ENCODE data around the gene PLS3.

The PLS3 gene

DNA sequence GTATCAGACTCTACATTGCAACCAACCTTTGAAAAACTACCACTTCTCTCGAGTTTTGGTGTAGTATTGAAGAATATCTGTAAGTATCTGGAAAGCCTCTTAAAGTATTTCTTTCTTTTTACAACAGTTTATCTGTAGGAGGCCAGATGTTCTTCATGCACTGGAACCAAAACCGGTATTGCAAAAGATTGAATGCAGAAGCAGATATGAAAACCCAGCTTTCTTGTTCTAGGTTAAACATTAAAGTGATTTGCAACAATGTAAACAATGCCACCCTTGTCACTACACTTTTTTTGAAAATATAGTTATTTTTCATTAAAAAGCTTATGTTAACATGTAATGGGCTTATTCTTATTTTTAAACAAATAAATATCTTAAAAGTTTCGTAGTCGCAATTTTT, 27.2 kb downstream of the PLS3 start:
- Histone ChIP-seq H2AFZ (ENCODE audit: low read length, unreplicated experiment) (no peak overlapping the region), H3K4me3 (ENCODE audit: low read depth, low read length) (no peak overlapping the region), H3K36me3 (ENCODE audit: insufficient read depth, low read length) (no peaks in the 10 kb centered on the region), H3K27ac (ENCODE audit: low read depth, low read length) (no peak overlapping the region), H3K4me1 (ENCODE audit: control insufficient read depth, insufficient read depth, low read length, unreplicated experiment) (peaks cover 27% of the 10 kb centered on the region), H3K27me3 (ENCODE audit: insufficient read depth, low read length) (no peaks in the 10 kb centered on the region), H3K79me2 (ENCODE audit: control insufficient read depth, insufficient read depth, low read length, unreplicated experiment) (peaks cover 84% of the 10 kb centered on the region)

- Histone ChIP-seq H3K27ac (ENCODE audit: low read depth, low read length) (no peak overlapping the region), H3K27me3 (ENCODE audit: insufficient read depth, low read length) (no peaks in the 10 kb centered on the region), H3K79me2 (ENCODE audit: control insufficient read depth, insufficient read depth, low read length, unreplicated experiment) (peaks cover 83% of the 10 kb centered on the region), H3K4me3 (ENCODE audit: low read depth, low read length) (no peak overlapping the region), H3K4me1 (ENCODE audit: control insufficient read depth, insufficient read depth, low read length, unreplicated experiment) (peaks cover 16% of the 10 kb centered on the region), H3K36me3 (ENCODE audit: insufficient read depth, low read length) (no peaks in the 10 kb centered on the region), H2AFZ (ENCODE audit: low read length, unreplicated experiment) (no peak overlapping the region)
Measured at GRCh38 chrX:115589419-115589818, 28.4 kb downstream of the PLS3 start.

DNA sequence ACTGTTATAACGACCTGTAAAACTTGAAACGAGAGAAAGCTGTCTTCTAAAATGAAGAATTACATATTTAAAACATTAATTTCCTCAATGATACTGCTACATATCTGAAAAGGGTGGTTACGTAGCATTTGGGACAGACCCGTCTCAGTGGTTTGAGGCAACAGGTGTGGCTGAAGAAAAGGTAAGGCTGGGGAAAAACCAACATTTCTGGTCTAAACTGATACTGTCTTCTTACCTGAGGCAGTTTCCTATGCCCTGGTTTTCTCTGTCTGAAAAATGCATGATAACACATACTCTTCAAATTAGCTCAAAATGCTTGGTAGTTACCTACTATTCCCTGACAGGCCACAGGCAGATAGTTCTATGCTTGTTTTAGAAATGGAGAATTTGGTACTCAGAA, 30.4 kb downstream of the PLS3 start:
- no peaks in the 10 kb centered on the region for H3K36me3 ChIP-seq (ENCODE audit: insufficient read depth, low read length)
- H2AFZ ChIP-seq (ENCODE audit: low read length, unreplicated experiment): no peak overlapping the region
- peaks cover 16% of the 10 kb centered on the region for H3K4me1 ChIP-seq (ENCODE audit: control insufficient read depth, insufficient read depth, low read length, unreplicated experiment)
- peaks cover 86% of the 10 kb centered on the region for H3K79me2 ChIP-seq (ENCODE audit: control insufficient read depth, insufficient read depth, low read length, unreplicated experiment)
- H3K27ac ChIP-seq (ENCODE audit: low read depth, low read length): peak overlapping the region; percentile 12; the same call in 1 of the 2 replicates
- H3K4me3 ChIP-seq (ENCODE audit: low read depth, low read length): no peak overlapping the region
- H3K27me3 ChIP-seq (ENCODE audit: insufficient read depth, low read length): no peaks in the 10 kb centered on the region

GRCh38 chrX:115591856-115592842, 31.2 kb downstream of the PLS3 start:
- Histone ChIP-seq H3K27ac (ENCODE audit: low read depth, low read length) (peak overlapping the region; percentile 84), H3K27me3 (ENCODE audit: insufficient read depth, low read length) (no peaks in the 10 kb centered on the region), H2AFZ (ENCODE audit: low read length, unreplicated experiment) (no peak overlapping the region), H3K4me3 (ENCODE audit: low read depth, low read length) (peak overlapping the region; percentile 77), H3K79me2 (ENCODE audit: control insufficient read depth, insufficient read depth, low read length, unreplicated experiment) (peaks cover 82% of the 10 kb centered on the region), H3K4me1 (ENCODE audit: control insufficient read depth, insufficient read depth, low read length, unreplicated experiment) (peaks cover 16% of the 10 kb centered on the region), H3K36me3 (ENCODE audit: insufficient read depth, low read length) (no peaks in the 10 kb centered on the region)

DNA sequence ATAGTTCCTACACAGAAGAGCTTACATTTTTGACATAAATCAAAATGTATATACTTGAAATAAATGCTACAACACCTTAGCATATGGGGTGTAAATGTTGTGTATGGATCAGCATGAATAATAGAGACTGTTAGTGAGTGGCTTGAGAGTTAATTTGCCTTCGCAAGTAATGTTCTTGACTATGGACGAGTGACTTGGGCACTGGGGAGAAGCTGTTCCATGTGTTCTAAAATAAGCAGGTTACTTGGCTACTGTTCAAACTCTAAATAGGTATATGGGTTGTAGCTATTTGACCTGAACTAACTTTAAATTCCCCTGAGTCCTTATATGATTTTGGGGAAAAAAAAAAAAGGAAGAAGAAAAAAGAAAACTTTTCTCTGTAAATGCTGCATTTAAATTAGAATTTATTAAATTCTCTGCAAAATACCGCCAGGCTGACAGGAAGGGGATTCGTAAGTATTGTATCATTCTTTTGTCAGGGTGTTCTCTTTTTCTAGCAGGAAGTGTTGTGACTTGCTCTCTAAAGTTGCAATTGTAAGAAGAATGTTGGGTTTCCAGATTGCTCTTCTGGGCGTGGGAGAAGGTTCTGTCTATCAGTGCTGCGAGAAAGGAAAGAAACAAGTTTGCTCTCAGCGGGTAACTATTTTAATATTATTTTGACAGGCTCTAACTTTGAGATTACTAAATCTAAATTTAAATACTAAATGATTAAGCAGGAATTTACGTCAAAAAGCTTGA, 32.2 kb downstream of the PLS3 start:
- Histone ChIP-seq H3K36me3 (ENCODE audit: insufficient read depth, low read length) (no peaks in the 10 kb centered on the region), H2AFZ (ENCODE audit: low read length, unreplicated experiment) (no peak overlapping the region), H3K79me2 (ENCODE audit: control insufficient read depth, insufficient read depth, low read length, unreplicated experiment) (peaks cover 85% of the 10 kb centered on the region), H3K4me3 (ENCODE audit: low read depth, low read length) (peak overlapping the region; percentile 77), H3K27me3 (ENCODE audit: insufficient read depth, low read length) (no peaks in the 10 kb centered on the region), H3K4me1 (ENCODE audit: control insufficient read depth, insufficient read depth, low read length, unreplicated experiment) (peaks cover 16% of the 10 kb centered on the region), H3K27ac (ENCODE audit: low read depth, low read length) (peak overlapping the region; percentile 84)

DNA sequence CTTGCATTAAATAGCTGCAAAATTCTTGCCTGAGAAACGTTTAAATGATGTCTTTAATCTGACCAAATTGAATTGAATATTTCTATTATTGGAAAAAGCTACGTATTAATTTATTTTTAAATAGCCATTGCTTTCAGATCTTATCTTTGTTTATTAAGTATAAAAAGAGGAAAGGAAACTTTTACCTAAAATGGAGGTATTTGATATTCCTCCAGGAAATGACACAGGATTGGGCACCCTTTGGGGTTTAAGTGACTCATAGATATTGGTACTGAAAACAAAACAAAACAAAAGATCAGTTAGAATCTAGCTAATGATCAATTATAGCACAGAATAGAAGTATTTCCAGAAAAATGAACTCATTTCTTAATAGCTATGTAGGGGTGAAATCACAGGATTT, 34.1 kb downstream of the PLS3 start:
- Histone ChIP-seq H2AFZ (ENCODE audit: low read length, unreplicated experiment) (peak overlapping the region; percentile 81), H3K4me3 (ENCODE audit: low read depth, low read length) (peak overlapping the region; percentile 77), H3K27ac (ENCODE audit: low read depth, low read length) (peak overlapping the region; percentile 84), H3K79me2 (ENCODE audit: control insufficient read depth, insufficient read depth, low read length, unreplicated experiment) (peaks cover 81% of the 10 kb centered on the region), H3K4me1 (ENCODE audit: control insufficient read depth, insufficient read depth, low read length, unreplicated experiment) (peaks cover 16% of the 10 kb centered on the region), H3K27me3 (ENCODE audit: insufficient read depth, low read length) (no peaks in the 10 kb centered on the region), H3K36me3 (ENCODE audit: insufficient read depth, low read length) (no peaks in the 10 kb centered on the region)

DNA sequence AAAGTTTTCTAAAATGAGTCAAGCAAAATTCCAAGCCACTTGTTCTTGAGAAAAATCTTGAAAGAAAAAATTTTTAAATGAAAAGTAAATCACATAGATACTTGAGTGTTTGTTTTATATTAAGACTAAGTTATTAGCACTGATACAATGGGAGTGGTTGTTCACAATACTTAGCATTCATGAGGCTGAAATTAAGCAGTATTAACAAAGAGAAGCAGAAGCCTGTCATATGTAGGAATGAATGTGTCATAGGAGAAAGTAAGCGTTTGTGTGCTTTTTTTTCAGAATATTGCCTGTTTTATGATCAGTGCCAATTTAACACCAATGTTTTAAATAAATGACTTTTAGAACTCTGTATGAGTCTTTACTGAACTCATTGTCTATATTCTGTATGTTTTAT, 37.6 kb downstream of the PLS3 start:
- Histone ChIP-seq H3K36me3 (ENCODE audit: insufficient read depth, low read length) (no peaks in the 10 kb centered on the region), H3K79me2 (ENCODE audit: control insufficient read depth, insufficient read depth, low read length, unreplicated experiment) (peaks cover 84% of the 10 kb centered on the region), H3K27me3 (ENCODE audit: insufficient read depth, low read length) (no peaks in the 10 kb centered on the region), H3K27ac (ENCODE audit: low read depth, low read length) (no peak overlapping the region), H2AFZ (ENCODE audit: low read length, unreplicated experiment) (no peak overlapping the region), H3K4me3 (ENCODE audit: low read depth, low read length) (no peak overlapping the region), H3K4me1 (ENCODE audit: control insufficient read depth, insufficient read depth, low read length, unreplicated experiment) (peaks cover 18% of the 10 kb centered on the region)

DNA sequence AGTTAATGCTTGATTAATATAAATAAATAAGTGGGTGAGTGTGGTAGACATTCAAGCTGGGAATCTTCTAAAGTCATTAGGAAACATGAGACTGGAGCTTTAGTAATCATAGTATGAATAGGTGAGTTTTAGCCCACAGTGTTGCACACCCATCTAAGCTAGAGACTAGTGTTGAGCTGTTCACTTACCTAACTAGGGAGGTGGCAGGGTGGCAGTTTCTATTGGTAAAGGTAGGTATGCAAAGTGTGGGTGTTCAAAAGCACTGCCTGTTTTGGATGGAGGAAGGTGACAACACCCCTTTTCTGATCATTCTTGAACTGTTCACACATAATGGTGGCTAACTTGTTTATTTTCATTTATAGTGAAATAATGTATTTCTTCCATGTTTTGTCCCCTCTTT, 41.3 kb downstream of the PLS3 start:
- Histone ChIP-seq H3K4me1 (ENCODE audit: control insufficient read depth, insufficient read depth, low read length, unreplicated experiment) (peaks cover 26% of the 10 kb centered on the region), H3K27ac (ENCODE audit: low read depth, low read length) (peak overlapping the region; percentile 53), H3K79me2 (ENCODE audit: control insufficient read depth, insufficient read depth, low read length, unreplicated experiment) (peaks cover 80% of the 10 kb centered on the region), H3K36me3 (ENCODE audit: insufficient read depth, low read length) (no peaks in the 10 kb centered on the region), H2AFZ (ENCODE audit: low read length, unreplicated experiment) (no peak overlapping the region), H3K27me3 (ENCODE audit: insufficient read depth, low read length) (no peaks in the 10 kb centered on the region), H3K4me3 (ENCODE audit: low read depth, low read length) (no peak overlapping the region)

GRCh38 chrX:115602729-115603389, 41.9 kb downstream of the PLS3 start:
- Histone ChIP-seq H3K4me1 (ENCODE audit: control insufficient read depth, insufficient read depth, low read length, unreplicated experiment) (peaks cover 26% of the 10 kb centered on the region), H3K4me3 (ENCODE audit: low read depth, low read length) (no peak overlapping the region), H3K79me2 (ENCODE audit: control insufficient read depth, insufficient read depth, low read length, unreplicated experiment) (peaks cover 77% of the 10 kb centered on the region), H3K27me3 (ENCODE audit: insufficient read depth, low read length) (no peaks in the 10 kb centered on the region), H2AFZ (ENCODE audit: low read length, unreplicated experiment) (no peak overlapping the region), H3K27ac (ENCODE audit: low read depth, low read length) (peak overlapping the region; percentile 53), H3K36me3 (ENCODE audit: insufficient read depth, low read length) (no peaks in the 10 kb centered on the region)

GRCh38 chrX:115603534-115604074, 42.6 kb downstream of the PLS3 start:
- Histone ChIP-seq H3K27me3 (ENCODE audit: insufficient read depth, low read length) (no peaks in the 10 kb centered on the region), H3K79me2 (ENCODE audit: control insufficient read depth, insufficient read depth, low read length, unreplicated experiment) (peaks cover 78% of the 10 kb centered on the region), H3K27ac (ENCODE audit: low read depth, low read length) (peak overlapping the region; percentile 53; the same call in 1 of the 2 replicates), H3K36me3 (ENCODE audit: insufficient read depth, low read length) (no peaks in the 10 kb centered on the region), H3K4me1 (ENCODE audit: control insufficient read depth, insufficient read depth, low read length, unreplicated experiment) (peaks cover 27% of the 10 kb centered on the region), H2AFZ (ENCODE audit: low read length, unreplicated experiment) (no peak overlapping the region), H3K4me3 (ENCODE audit: low read depth, low read length) (no peak overlapping the region)

All from ACC112 (cell line).